CD4-positive, alpha-beta memory T cell (primary cell): ENCODE measurements around the gene LIX1. TPM values are rescaled to one million over a fixed set of nuclear protein-coding genes. Genes with fewer than 3 reads are reported as not detected.

Source experiments
- polyA plus RNA-seq, 2 donors: library from polyadenylated mRNA; unstranded; fragments of 300-500 nt; fragmentation: Illumina TruSeq; gene quantifications; one replicate each; pipeline ENCODE4 v1.2.3, GENCODE V29; 2021
- total RNA-seq, 2 experiments: library from RNA; stranded (reverse); gene quantifications; one replicate each; pipeline ENCODE4 v1.2.3, GENCODE V29; 2021

The LIX1 gene
- total and polyA plus RNA-seq, 4 experiments from 2014 or later: not detected

Other genes starting within 250 kb of the LIX1 start
- 10 to 100 TPM; 92.5 to 97.3 TPM for gene LNPEP, start 206.5 kb downstream of the LIX1 start, total RNA-seq
- 10 to 100 TPM; 23.5 to 38.6 TPM for gene LNPEP, start 206.5 kb downstream of the LIX1 start, polyA plus RNA-seq
- 10 to 100 TPM; 38.2 to 40.8 TPM for gene RIOK2, start 40.6 kb upstream of the LIX1 start, total RNA-seq
- gene RIOK2, start 40.6 kb upstream of the LIX1 start, polyA plus RNA-seq: 10 to 100 TPM; 17.9 to 26.8 TPM